GM19025 (cell line): Measurements from ENCODE around the gene TMEM237.

Source experiments
- ATAC-seq: cut with Tn5 transposase; IDR thresholded peaks from one replicate; pipeline ENCODE4 v1.9.1; 2021; ENCODE audit warnings: mild to moderate bottlenecking, low read depth, moderate library complexity; ENCODE audit not compliant: unreplicated experiment

TMEM237 gene

GRCh38 chr2:201642579-201643215, 606 bp downstream of the TMEM237 start:
- ATAC-seq: peak; percentile 78

DNA sequence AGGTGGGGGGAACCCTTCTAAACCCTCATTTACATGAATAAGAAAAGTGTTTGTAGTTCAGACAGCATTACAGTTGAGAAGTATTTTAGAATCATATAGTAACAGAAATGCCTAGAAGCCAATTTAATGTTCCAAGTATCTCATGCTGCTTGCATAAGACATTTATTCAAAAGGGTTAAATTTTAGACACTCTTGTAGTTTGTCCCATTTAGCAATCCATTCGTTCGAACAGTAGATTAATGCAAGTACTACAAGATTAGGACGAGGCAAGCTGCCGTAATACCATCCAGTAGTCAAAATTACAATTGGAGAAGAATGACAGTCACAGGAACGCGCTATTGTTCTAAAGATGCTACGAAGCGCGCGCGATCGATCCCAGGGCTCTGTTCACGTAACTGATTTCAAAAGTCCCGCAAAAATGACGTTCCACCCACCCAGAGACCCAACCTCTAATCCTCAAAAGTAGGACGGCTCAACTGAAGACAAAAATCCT, 1.2 kb downstream of the TMEM237 start:
- ATAC-seq: peak; percentile 34

GRCh38 chr2:201639205-201639604, 4.1 kb downstream of the TMEM237 start:
- no peak for ATAC-seq

DNA sequence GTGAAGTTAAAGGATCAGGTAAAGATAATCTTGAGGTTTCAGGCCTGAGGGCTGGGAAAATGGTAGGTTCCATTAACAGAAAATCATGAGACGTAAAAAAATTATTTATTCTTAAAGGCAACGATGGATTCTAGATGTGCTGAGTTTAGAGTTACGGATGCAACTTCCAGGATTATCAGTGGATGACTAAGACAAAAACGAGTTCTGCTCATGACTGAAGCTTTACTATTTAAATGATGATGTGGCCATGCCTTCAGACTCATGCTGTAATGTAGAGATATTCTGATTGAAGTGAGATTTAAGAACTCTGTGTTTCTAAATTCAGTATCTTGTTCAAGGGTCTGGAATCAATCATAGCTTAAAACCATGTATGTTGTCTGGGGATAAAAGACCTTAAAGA, 5.0 kb downstream of the TMEM237 start:
- ATAC-seq: no peak

DNA sequence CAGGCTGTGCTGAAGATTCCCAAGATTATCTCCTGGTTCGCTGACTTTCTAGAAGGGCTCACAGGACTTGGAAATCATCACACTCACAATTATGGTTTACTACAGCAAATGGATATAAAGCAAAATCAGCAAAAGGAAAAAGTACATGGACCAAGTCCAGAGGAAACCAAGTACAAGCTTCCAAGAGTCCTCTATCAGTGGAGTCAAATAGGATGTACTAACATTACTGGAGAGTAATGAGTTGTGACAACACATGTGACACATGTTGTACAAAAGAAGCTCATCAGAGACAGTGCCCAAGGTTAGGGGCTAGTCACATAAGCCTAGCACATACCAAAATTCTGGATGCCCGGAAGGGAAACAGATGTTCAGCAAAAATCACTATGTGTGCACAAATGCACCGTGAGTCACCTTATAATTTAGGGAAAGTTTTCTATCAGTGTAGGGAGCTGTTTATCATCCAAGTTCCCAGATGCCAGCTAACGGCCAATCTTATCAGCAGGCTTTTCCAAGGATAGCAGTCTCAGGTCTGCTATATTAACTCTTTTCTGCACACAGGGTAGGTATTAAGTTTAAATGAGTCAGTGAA, 9.5 kb downstream of the TMEM237 start:
- no peak for ATAC-seq

- no peak for ATAC-seq
These were observed 12.3 kb downstream of the TMEM237 start for GRCh38 chr2:201631041-201631440.

GRCh38 chr2:201630577-201630976, 12.7 kb downstream of the TMEM237 start:
- no peak for ATAC-seq

DNA sequence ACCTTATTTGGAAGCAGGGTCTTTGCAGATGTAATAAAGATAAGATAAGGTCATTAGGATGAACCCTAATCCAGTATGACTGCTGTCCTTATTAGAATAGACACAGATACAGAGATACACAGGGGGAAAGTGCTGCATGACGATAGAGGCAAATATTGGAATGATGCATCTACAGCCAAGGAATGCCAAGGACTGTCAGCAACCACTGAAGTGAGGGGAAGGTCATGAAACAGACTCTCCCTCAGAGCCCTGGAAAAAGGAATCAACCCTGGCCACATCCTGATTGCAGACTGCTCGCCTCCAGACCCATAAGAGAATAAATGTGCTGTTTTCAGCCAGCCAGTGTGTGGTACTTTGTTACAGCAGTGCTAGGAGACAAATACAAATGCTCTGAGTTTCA, 14.8 kb downstream of the TMEM237 start:
- ATAC-seq: no peak

DNA sequence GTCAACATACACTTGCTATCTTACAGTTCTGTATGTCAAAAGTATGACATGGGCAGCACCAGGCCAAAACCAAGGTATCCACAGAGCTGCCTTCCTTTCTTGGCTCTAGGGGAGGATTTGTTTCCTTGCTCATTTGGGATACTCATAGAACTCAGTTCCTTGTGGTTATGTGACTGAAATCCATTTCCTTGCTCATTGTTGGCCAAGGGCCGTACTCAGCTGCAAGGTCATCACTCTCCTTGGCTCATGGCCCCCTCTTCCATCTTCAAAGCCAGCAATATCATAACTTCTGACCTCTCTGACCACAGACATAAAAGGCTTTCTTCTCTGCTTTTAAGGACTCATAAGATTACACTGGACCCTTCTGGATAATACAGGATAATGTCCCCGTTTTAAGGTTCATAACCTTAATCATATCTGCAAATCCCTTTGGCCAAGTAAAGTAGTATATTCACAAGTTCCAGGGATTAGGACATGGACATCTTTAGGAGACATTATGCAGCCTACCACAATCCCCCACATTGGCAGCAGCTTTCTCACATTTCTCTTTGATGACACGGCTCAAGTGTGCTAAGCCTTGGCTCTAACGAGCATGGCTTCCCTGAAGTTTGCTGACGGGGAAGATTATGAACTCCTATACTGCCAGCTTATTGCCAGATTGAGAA, 20.9 kb downstream of the TMEM237 start:
- no peak for ATAC-seq

GRCh38 chr2:201621293-201621999, 21.9 kb downstream of the TMEM237 start:
- no peak for ATAC-seq

DNA sequence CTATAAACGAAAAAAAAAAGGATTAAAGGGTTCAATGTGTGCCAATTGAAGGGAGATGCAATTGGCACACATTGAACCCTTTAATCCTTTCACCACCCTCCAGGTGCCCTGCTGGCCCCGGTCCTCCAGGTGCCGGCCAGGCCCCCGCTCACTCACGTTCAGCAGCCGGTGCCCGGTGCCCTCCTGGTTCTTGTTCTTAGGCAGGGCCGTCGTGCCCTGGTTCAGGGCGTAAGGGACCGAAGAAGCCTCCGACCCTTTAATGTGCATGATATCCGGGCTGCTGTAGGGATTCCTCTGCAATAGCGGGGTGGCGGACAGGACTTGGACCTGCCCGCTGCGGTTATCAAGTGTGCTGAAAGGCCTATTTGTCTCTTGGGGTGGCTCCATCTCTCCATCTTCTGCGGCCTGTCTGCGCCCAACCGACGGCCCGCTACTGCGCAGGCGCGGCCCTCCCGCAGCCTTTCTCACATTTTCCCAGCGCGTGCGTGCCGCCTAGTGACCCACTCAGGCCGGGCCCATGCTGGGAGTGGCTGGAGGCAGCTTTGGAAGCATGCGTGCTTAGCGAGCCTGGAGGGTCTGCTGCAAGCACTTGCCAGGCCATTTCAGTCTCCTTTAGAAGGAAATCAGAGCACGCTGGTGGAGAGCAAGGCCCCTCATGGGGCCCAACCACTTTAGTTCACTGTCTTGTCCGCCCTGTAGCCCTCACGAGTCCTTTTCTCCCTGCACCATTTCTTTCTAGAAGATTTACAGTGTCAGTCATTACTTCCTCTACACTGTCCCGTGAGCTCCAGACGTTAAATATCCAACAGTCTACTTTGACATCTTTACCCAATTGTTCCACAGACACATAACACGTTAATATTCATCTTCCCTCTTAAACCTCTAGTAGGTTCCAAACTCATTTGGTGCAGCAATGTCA, 24.3 kb downstream of the TMEM237 start:
- no peak for ATAC-seq

- ATAC-seq: no peak
These were observed 35.3 kb downstream of the TMEM237 start for GRCh38 chr2:201608021-201608420.

DNA sequence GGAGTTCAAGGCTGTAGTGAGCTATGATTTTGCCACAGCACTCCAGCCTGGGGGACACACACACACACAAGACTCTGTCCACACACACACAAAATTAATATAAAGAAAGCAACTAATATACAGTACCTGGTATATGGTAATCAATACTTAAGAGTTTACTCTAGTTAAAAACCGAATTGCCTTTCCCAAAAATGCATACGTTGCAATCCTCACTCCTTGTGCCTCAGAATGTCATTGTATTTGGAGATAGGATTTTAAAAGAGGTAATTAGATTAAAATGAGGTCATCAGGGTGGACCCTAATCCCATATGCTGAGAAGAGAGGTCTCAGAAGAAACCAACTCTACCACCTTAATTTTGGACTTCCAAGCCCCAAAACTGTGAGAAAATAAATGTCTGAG, 35.7 kb downstream of the TMEM237 start:
- ATAC-seq: no peak

GRCh38 chr2:201600906-201601305, 42.4 kb downstream of the TMEM237 start:
- no peak for ATAC-seq

GRCh38 chr2:201597397-201597796, 45.9 kb downstream of the TMEM237 start:
- ATAC-seq: no peak

DNA sequence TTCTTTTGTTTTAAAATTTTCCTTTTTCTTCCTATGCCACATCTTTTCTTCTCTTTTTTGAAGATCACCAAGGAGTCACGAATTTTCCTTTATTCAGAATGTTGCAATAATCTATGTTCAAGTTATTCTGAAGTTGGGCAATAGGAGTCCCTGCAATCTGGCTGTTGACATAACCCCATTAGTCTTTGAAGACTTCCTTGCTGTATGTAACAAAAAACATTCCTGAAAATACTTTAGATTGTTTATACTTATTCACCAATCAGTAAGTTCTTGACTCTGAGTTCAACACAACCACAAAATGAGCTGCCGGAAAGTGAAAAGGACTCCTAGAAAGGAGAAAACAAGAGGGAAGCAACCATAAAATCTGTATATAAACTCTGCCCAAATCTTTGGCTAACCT, 62.8 kb downstream of the TMEM237 start:
- ATAC-seq: no peak

DNA sequence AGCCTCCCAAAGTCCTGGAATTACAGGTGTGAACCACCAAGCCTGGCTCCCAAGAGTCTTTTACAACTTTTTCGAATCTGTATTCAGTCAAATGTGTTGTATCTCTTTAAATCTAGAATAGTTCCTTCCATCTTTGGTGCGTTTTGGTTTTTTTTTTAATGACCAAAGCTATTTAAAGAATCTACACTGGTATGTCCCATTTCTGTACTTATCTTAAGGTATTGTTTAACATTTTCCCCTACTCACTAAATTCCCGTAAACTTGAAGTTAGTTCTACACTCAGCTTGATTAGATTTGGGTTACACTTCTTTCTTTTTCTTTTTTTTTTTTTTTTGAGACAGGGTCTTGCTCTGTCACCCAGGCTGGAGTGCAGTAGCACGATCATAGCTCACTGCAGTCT, 63.8 kb downstream of the TMEM237 start:
- ATAC-seq: no peak

- ATAC-seq: no peak
These were observed 67.3 kb downstream of the TMEM237 start for GRCh38 chr2:201575971-201576370.

DNA sequence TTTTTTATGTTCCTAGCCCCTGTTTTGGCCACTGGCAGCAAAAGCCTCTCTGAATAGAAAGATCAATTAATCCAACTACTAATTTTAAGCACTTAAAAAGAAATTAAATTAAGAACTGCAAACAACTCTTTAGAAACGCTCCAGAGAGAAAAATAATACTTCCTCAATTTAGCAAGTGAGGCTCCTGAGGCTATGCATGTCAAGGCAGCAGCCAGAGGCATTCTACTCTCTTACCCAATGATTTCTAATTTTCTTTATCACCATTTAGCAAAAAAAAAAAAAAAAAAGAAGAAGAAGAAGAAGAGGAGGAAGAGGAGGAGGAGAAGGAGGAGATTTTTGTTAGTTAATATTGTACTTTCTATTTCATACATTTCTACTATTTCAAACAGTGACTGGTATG, 68.5 kb downstream of the TMEM237 start:
- no peak for ATAC-seq

DNA sequence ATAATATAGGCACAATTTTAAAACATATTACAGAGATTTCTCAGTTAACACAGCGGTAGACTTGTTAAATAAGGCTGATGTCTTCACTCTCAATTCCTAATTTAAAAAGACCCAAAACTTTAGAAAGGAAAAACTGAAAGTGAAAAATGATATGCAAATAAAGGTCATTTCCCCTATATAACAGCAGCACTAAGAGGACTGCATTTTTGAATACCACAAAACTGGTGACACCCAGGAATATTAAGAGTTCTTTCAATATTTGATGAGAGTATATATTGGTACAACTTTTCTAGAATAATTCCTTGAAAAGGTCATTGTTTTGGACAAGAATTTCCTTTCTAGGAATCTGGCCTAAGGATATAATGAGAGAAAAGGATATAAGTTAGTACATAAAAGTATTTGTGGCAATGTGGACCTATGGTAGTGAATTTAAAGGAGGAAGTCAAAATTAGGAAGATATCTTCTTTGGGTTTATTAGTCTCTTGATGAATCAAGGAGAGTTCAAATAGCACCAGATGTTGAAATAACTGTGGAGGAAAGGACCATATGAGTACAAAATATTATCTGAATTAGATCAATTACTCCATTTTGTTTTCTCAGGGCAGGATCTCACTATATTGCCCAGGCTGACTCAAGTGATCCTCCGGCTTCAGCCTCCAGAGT, 70.3 kb downstream of the TMEM237 start:
- ATAC-seq: no peak
